ENCODE data around the gene PARD3. TPM values are rescaled to one million over a fixed set of nuclear protein-coding genes. Genes with fewer than 3 reads are reported as not detected.

PARD3 gene
- total RNA-seq, 2 experiments from 2014 or later, result 0.15 to 0.18 TPM

GRCh38 chr10:34192646-34193045, 622.5 kb downstream of the PARD3 start:
- Mint-ChIP-seq H3K27me3 (peaks cover 4% of the 10 kb centered on the region), H3K9me3 (no peaks in the 10 kb centered on the region), H3K36me3 (ENCODE audit: low read depth) (no peaks in the 10 kb centered on the region), H3K4me1 (no peaks in the 10 kb centered on the region), H3K4me3 (no peak overlapping the region), H3K27ac (no peak overlapping the region)
- POLR2A ChIA-PET, result no interaction called here
- CTCF ChIA-PET, result no interaction called here
- DNase-seq, result no peak

GRCh38 chr10:34191406-34191805, 623.7 kb downstream of the PARD3 start:
- H3K9me3 Mint-ChIP-seq, result no peaks in the 10 kb centered on the region
- ChIA-PET POLR2A (no interaction called here), CTCF (no interaction called here)
- no peak overlapping the region for H3K4me3 Mint-ChIP-seq
- H3K27ac Mint-ChIP-seq, result no peak overlapping the region
- peaks cover 4% of the 10 kb centered on the region for H3K27me3 Mint-ChIP-seq
- H3K4me1 Mint-ChIP-seq, result no peaks in the 10 kb centered on the region
- H3K36me3 Mint-ChIP-seq (ENCODE audit: low read depth), result no peaks in the 10 kb centered on the region
- DNase-seq, result no peak

GRCh38 chr10:34190580-34190979, 624.5 kb downstream of the PARD3 start:
- CTCF ChIA-PET, result no interaction called here
- POLR2A ChIA-PET, result no interaction called here
- Mint-ChIP-seq H3K4me3 (no peak overlapping the region), H3K27me3 (peaks cover 4% of the 10 kb centered on the region), H3K4me1 (no peaks in the 10 kb centered on the region), H3K9me3 (no peaks in the 10 kb centered on the region), H3K36me3 (ENCODE audit: low read depth) (no peaks in the 10 kb centered on the region), H3K27ac (no peak overlapping the region)
- no peak for DNase-seq

GRCh38 chr10:34189830-34190229, 625.3 kb downstream of the PARD3 start:
- Mint-ChIP-seq H3K27me3 (peaks cover 4% of the 10 kb centered on the region), H3K4me3 (no peak overlapping the region), H3K9me3 (no peaks in the 10 kb centered on the region), H3K36me3 (ENCODE audit: low read depth) (no peaks in the 10 kb centered on the region), H3K27ac (no peak overlapping the region), H3K4me1 (no peaks in the 10 kb centered on the region)
- DNase-seq, result no peak
- CTCF ChIA-PET, result no interaction called here
- POLR2A ChIA-PET, result no interaction called here

GRCh38 chr10:34188221-34188620, 626.9 kb downstream of the PARD3 start:
- Mint-ChIP-seq H3K27ac (no peak overlapping the region), H3K36me3 (ENCODE audit: low read depth) (no peaks in the 10 kb centered on the region), H3K9me3 (no peaks in the 10 kb centered on the region), H3K4me3 (no peak overlapping the region), H3K4me1 (no peaks in the 10 kb centered on the region), H3K27me3 (no peaks in the 10 kb centered on the region)
- no peak for DNase-seq
- ChIA-PET POLR2A (no interaction called here), CTCF (no interaction called here)

- Mint-ChIP-seq H3K4me1 (no peaks in the 10 kb centered on the region), H3K4me3 (no peak overlapping the region), H3K27ac (no peak overlapping the region), H3K36me3 (ENCODE audit: low read depth) (no peaks in the 10 kb centered on the region), H3K27me3 (no peaks in the 10 kb centered on the region), H3K9me3 (no peaks in the 10 kb centered on the region)
- DNase-seq, result no peak
- ChIA-PET CTCF (no interaction called here), POLR2A (no interaction called here)
These were observed 627.9 kb downstream of the PARD3 start for GRCh38 chr10:34187201-34187600.

GRCh38 chr10:34186745-34187144, 628.4 kb downstream of the PARD3 start:
- DNase-seq, result no peak
- ChIA-PET CTCF (no interaction called here), POLR2A (no interaction called here)
- H3K27ac Mint-ChIP-seq, result no peak overlapping the region
- no peaks in the 10 kb centered on the region for H3K27me3 Mint-ChIP-seq
- no peak overlapping the region for H3K4me3 Mint-ChIP-seq
- no peaks in the 10 kb centered on the region for H3K4me1 Mint-ChIP-seq
- H3K9me3 Mint-ChIP-seq, result no peaks in the 10 kb centered on the region
- no peaks in the 10 kb centered on the region for H3K36me3 Mint-ChIP-seq (ENCODE audit: low read depth)

- H3K4me3 Mint-ChIP-seq, result no peak overlapping the region
- POLR2A ChIA-PET, result no interaction called here
- no peak overlapping the region for H3K27ac Mint-ChIP-seq
- no peaks in the 10 kb centered on the region for H3K27me3 Mint-ChIP-seq
- H3K4me1 Mint-ChIP-seq, result no peaks in the 10 kb centered on the region
- CTCF ChIA-PET, result no interaction called here
- no peak for DNase-seq
- H3K9me3 Mint-ChIP-seq, result no peaks in the 10 kb centered on the region
- H3K36me3 Mint-ChIP-seq (ENCODE audit: low read depth), result no peaks in the 10 kb centered on the region
These were observed 629.1 kb downstream of the PARD3 start for GRCh38 chr10:34185998-34186397.

- no peak for DNase-seq
- H3K4me3 Mint-ChIP-seq, result no peak overlapping the region
- H3K27ac Mint-ChIP-seq, result no peak overlapping the region
- no peaks in the 10 kb centered on the region for H3K27me3 Mint-ChIP-seq
- ChIA-PET CTCF (no interaction called here), POLR2A (no interaction called here)
- no peaks in the 10 kb centered on the region for H3K4me1 Mint-ChIP-seq
- H3K36me3 Mint-ChIP-seq (ENCODE audit: low read depth), result no peaks in the 10 kb centered on the region
- no peaks in the 10 kb centered on the region for H3K9me3 Mint-ChIP-seq
These were observed 630.1 kb downstream of the PARD3 start for GRCh38 chr10:34184939-34185386.

GRCh38 chr10:34184397-34184796, 630.7 kb downstream of the PARD3 start:
- Mint-ChIP-seq H3K9me3 (no peaks in the 10 kb centered on the region), H3K4me3 (no peak overlapping the region), H3K27ac (no peak overlapping the region), H3K36me3 (ENCODE audit: low read depth) (no peaks in the 10 kb centered on the region), H3K4me1 (no peaks in the 10 kb centered on the region), H3K27me3 (no peaks in the 10 kb centered on the region)
- no peak for DNase-seq
- POLR2A ChIA-PET, result no interaction called here
- CTCF ChIA-PET, result no interaction called here

- CTCF ChIA-PET, result no interaction called here
- Mint-ChIP-seq H3K27me3 (no peaks in the 10 kb centered on the region), H3K4me1 (no peaks in the 10 kb centered on the region), H3K36me3 (ENCODE audit: low read depth) (no peaks in the 10 kb centered on the region), H3K4me3 (no peak overlapping the region), H3K9me3 (no peaks in the 10 kb centered on the region), H3K27ac (no peak overlapping the region)
- POLR2A ChIA-PET, result no interaction called here
- no peak for DNase-seq
These were observed 631.9 kb downstream of the PARD3 start for GRCh38 chr10:34183016-34183796.

GRCh38 chr10:34181553-34182300, 633.4 kb downstream of the PARD3 start:
- DNase-seq, result no peak
- CTCF ChIA-PET, result no interaction called here
- H3K36me3 Mint-ChIP-seq (ENCODE audit: low read depth), result no peaks in the 10 kb centered on the region

GRCh38 chr10:34180749-34181148, 634.3 kb downstream of the PARD3 start:
- H3K9me3 Mint-ChIP-seq, result no peaks in the 10 kb centered on the region
- ChIA-PET CTCF (no interaction called here), POLR2A (no interaction called here)
- H3K4me1 Mint-ChIP-seq, result no peaks in the 10 kb centered on the region
- H3K4me3 Mint-ChIP-seq, result no peak overlapping the region
- DNase-seq, result no peak
- H3K36me3 Mint-ChIP-seq (ENCODE audit: low read depth), result no peaks in the 10 kb centered on the region
- H3K27me3 Mint-ChIP-seq, result no peaks in the 10 kb centered on the region
- no peak overlapping the region for H3K27ac Mint-ChIP-seq

More at GRCh38 chr10:34181553-34182300, 633.4 kb downstream of the PARD3 start:
- POLR2A ChIA-PET, result no interaction called here
- no peaks in the 10 kb centered on the region for H3K27me3 Mint-ChIP-seq
- no peaks in the 10 kb centered on the region for H3K9me3 Mint-ChIP-seq
- no peak overlapping the region for H3K4me3 Mint-ChIP-seq
- H3K4me1 Mint-ChIP-seq, result no peaks in the 10 kb centered on the region
- no peak overlapping the region for H3K27ac Mint-ChIP-seq

GRCh38 chr10:34179280-34179679, 635.8 kb downstream of the PARD3 start:
- H3K4me3 Mint-ChIP-seq, result no peak overlapping the region
- CTCF ChIA-PET, result no interaction called here
- H3K27ac Mint-ChIP-seq, result no peak overlapping the region
- H3K36me3 Mint-ChIP-seq (ENCODE audit: low read depth), result no peaks in the 10 kb centered on the region
- no peak for DNase-seq
- POLR2A ChIA-PET, result no interaction called here
- no peaks in the 10 kb centered on the region for H3K4me1 Mint-ChIP-seq
- H3K27me3 Mint-ChIP-seq, result peaks cover 1% of the 10 kb centered on the region
- no peaks in the 10 kb centered on the region for H3K9me3 Mint-ChIP-seq

All from activated CD4-positive, alpha-beta memory T cell treated with anti-CD3 and anti-CD28 coated beads, Interleukin-2, amount 10 ng/mL, durations not matched to agents 7 days and 5 days (primary cell).